ENCODE data around the gene TUBB6.

DNA sequence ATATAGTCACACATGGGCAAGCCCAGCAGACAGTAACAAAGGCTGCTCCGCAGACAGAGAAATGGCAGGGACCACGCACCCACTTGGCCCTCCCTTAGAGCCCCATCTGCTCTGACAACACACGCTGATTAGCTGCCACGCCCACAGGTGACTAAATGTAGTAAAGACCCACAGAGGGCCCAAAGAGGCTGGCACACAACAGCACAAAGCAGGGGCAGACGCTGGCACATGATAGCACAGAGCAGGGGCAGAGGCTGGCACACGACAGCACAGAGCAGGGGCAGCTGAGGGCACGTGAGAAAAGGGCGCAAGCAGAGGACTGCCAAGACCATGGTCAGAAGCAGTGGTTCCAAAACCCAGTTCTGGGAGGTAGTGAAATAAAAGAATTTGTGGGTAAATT lies 58.3 kb downstream of the TUBB6 start:
- TF ChIP-seq, protein P1, sequence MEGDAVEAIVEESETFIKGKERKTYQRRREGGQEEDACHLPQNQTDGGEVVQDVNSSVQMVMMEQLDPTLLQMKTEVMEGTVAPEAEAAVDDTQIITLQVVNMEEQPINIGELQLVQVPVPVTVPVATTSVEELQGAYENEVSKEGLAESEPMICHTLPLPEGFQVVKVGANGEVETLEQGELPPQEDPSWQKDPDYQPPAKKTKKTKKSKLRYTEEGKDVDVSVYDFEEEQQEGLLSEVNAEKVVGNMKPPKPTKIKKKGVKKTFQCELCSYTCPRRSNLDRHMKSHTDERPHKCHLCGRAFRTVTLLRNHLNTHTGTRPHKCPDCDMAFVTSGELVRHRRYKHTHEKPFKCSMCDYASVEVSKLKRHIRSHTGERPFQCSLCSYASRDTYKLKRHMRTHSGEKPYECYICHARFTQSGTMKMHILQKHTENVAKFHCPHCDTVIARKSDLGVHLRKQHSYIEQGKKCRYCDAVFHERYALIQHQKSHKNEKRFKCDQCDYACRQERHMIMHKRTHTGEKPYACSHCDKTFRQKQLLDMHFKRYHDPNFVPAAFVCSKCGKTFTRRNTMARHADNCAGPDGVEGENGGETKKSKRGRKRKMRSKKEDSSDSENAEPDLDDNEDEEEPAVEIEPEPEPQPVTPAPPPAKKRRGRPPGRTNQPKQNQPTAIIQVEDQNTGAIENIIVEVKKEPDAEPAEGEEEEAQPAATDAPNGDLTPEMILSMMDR (conservative IDR thresholded peaks at IDR 0.05 in 1 of 2, IDR thresholded peaks at IDR 0.05 in 1 of 2; ENCODE audit: extremely low read depth in 1 of 2, insufficient read depth in 1 of 2, low read depth in 1 of 2, low read length in 2 of 2): no peak
- no peak for TF ChIP-seq EZH2 (IDR thresholded peaks at IDR 0.05; ENCODE audit: borderline replicate concordance, low read length)

All from mammary epithelial cell (primary cell).